Activated T-cell treated with anti-CD3 and anti-CD28 coated beads, Interleukin-2, amount 50 U/mL, for 1 hour (primary cell): ENCODE data around the gene CACNG7.

Experiments used
- DNase-seq: peaks from one replicate; pipeline ENCODE4 v3.0.0-alpha.2; 2020

Gene CACNG7

DNA sequence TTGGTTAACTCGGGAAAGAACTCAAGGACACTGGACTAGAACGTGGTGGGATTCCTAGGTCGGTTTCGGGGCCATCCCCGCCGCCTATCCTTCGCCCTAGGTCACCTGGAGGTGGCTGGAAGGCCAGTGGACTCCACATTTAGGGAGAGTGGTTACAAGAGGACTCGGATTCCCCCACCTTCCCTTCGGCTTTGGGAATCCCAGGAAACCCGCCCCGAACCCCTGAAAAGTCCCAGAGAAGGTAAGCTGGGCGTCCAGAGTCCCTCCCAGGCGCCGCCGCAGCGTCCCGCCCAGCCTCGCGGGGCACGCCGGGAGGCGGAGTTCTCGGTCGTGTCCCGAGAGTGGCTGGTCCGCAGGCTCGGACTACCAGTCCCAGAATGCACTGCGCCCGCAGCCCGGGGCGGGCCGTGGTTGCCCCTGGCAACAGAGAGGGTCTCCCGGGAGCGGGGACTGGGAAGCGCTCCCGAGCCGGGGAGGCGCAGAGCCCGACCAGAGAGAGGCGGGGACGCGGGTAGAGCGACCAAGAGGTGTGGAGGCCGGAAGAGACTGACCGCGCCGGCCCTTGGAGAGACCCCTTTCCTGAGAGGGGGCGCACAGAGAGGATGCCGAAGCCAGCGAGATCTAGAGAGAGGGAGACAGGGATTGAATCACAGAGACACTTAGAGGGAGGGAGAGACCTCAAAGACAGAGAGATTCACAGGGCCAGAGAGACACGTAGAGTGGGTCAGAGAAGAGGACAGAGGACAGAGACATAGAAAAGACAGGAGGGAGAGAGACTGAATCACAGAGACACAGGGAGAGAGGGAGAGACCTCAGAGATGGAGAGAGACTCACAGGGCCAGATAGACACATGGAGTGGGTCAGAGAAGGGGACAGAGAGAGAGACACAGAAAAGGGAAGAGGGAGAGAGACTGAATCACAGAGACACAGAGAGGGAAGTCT is 29.7 kb upstream of the CACNG7 start:
- DNase-seq: peak; percentile 85

DNA sequence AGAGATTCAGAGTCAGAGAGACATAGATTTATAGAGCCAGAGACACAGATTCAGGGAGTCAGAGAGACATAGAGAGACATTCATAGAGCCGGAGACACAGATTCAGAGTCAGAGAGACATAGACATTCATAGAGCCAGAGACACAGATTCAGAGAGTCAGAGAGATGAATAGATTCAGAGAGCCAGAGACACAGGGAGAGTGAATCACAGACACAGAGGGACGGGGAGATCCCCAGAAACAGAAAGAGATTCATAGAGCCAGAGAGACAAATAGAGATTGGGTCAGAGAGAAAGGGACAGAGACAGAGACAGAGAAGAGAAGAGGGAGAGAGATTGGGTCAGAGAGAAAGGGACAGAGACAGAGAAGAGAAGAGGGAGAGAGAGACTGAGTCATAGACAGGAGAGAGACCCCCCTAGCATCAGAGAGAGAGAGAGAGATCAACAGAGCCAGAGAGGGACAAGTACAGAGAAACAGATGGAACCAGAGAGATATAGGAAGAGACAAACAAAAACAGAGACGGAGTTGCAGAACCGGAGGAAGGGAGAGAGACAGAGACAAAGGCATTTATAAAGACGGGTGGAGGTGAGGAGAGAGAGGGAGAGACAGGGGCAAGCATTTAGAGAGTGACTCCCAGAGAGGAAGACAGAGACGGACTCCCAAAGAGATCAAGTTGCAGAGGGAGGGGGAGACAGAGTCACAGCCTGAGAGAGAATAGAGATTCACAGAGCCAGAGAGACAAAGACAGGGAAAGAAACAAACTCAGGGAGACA is 28.2 kb upstream of the CACNG7 start:
- DNase-seq: no peak

DNA sequence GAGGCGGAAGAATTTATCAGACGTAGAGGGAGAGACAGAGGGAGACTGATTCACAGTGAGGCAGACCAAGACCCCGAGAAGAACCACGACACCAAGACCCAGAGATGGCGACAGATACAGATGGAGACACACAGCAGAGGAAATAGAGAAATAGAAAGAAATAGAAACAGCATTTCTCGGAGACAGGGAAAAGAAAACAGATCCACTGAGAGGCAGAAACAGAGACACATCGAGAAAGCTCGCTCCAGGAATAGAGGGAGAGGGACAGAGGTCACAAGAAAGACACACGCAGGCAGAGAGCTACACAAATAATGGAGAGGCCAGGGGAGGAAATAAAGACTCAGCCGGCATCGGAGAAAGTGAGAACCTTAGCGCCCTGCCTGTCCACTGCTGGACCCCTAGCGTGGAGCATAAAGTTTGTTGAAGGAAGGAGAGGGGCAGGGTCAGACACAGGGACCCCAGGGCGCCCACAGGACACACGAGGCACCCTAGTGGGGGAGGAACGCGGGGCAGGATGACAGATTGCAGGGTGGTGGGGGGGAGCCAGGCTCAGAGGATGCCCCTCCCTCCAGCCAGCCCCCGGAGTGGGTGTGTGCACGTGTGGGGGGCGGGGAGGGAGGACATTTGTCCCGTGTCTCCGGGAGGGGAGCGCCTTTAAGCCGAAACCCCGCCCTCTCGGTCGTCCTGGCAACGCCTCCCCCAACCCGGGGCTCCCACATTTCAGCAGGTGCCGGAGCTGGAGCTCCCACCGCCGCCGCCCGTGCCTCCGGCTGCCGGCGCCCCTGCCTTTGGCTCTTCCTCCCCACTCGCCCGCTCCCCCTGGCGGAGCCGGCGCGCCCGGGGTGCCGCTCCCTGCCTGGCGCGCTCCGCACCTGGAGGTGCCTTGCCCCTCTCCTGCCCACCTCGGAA is 27.3 kb upstream of the CACNG7 start, which contains the start of gene PRKCG:
PRKCG (plus strand) TSS at position 716 of the 909 bp plus-strand sequence. CDS start 298 bp downstream, outside the sequence.
- peak; percentile 72 for DNase-seq

DNA sequence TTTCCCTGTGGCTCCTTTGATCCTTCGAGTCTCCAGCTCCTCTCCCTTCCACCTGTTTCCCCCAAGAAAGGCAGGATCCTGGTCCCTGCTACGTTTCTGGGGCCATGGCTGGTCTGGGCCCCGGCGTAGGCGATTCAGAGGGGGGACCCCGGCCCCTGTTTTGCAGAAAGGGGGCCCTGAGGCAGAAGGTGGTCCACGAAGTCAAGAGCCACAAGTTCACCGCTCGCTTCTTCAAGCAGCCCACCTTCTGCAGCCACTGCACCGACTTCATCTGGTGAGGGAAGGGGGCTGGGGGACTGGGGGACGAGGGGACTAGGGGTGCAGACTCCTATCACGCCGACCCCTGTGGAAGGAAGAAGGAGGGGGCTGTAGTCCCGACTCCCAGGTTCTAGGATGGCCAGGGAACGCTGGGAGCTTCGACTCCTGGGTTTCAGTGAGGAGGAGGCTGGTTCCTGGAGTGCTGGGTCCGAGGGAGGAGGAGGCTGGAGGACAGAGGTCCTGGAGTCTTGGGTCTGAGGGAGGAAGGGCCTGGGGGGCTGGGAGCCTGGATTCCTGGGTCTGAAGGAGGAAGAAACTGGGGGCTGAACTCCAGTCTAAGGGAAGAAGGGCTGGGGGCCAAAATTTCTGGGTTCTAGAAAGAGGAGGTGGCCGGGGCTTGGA is 26.6 kb upstream of the CACNG7 start:
- DNase-seq: no peak

DNA sequence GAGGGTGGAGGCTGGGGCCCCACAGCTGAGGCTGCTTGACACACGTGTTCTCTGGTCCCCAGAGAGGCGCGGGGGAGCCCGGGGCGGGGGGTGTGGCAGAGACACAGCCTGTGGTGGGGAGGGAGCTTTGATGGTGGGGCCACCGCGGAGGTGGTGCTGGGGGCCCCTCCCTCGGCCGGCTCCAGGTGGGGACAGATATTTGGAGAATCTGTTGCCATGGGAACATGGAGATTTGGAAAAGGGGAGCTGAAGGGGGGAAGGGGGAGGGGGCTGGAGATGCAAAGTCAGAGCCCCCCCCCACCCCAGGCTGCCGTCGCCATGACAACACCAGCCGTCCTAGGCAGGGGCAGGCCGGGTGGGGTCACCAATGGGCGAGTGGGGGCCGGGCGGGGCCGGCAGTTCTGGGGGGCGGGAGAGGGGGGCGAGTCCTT is 25.8 kb upstream of the CACNG7 start:
- peak; percentile 61 for DNase-seq

DNA sequence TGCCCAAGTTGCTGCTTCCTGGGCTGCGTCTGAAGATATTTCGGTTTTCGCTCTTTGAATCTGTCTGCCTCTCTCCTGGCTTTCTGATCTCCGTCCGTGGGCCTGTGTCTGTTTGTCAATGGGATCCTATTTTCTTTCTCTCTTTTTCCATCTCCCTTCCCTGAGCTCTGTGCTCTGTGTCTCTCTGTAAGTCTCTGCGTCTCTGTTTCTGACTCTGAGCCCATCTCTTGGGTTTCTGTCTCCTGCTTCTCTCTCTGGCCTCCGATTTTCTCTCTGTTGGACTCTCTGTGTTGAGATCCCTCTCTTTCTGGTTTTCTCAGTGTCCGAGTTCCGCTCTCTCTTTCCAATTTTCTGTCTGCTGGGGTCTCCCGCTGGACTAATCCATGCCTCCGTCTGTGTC is 25.3 kb upstream of the CACNG7 start:
- no peak for DNase-seq

DNA sequence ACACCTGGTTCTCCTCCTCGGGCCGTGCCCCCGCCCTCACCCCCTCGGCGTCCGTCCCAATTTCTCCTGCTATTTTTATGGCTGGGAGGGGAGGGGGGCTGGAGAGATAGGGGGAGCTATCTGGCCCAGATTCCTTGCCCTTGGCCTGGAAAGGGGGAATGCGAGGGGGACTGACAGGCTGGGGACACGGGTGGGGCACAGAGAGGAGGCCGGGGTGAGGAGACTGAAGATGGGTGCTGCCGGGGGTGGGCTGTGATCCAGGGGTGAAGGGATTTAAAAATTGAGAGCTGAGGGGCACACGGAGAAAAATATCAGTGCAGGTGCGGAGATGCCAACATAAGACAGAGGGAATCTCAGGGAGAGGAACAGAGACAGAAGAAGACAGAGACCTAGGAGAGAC is 24.8 kb upstream of the CACNG7 start:
- DNase-seq: no peak

DNA sequence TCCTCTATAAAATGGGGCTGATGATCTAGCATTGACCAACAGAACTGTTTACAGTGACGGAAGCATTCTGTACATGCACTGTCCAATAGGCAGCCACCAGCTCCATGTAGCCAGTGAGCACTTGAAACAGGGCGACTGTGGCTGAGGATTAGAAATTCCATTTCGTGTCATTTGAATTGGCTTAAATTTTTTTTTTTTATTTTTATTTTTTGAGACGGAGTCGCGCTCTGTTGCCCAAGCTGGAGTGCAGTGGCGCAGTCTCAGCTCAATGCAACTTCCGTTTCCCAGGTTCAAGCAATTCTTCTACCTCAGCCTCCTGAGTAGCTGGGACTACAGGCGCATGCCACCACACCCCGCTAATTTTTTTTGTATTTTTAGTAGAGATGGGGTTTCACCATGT is 24.0 kb upstream of the CACNG7 start:
- DNase-seq: no peak

DNA sequence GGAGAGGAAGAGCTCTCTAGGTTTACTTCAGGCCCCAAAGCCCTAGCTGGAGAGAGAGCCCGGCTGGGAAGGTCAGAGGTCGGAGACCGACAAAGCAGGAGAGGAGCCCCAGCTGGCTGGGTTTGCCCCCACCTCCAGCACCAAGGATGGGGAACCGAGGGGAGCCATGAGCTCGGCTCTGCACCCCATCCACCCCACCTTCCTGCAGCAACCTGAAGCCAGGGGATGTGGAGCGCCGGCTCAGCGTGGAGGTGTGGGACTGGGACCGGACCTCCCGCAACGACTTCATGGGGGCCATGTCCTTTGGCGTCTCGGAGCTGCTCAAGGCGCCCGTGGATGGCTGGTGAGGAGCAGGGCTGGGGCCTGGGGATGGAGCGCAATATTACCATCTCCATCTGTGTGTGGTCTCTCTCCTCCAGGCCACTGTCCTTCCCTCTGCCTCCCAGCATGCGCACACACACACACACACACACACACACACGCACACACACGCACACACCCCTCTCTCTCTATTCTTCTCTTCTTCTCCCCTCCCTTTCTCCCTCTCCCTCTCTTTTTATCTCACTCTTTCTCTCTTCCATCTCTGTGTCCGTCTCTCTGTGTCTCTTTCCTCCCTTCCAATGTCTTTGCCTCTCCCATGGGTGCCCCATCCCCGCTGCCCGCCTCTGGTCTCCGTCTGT is 16.6 kb upstream of the CACNG7 start:
- no peak for DNase-seq

DNA sequence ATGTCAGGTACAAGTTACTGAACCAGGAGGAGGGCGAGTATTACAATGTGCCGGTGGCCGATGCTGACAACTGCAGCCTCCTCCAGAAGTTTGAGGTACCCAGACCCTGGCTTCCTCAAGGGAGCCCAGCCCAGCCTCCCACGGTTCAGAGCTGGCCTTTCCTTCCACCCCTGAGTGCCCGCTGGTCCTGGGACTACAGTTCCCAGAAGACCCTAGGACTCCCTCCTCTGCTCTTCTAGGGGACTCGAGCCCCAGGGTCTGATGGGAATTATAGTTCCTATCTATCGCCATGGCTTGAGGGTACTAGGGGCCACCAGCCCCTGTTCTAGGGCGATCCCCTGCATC is 16.1 kb upstream of the CACNG7 start:
- DNase-seq: no peak

DNA sequence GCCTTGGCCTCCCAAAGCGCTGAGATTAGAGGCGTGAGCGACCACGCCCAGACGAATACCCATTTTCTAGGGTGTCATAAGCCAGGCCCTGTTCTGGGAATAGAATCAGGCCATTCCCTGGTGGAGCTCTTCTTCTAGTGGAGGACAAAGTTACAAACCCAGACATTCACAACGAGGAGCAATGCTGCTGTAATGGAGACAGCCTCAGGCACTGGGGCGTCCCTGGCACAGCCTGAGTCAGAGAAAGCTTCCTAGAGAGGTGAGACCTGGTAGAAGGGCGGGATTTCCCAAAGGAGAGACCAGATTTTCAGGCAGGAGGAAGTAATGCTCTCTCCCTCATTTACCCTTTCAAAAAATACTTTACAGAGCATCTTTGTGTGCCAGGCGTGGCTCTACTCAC is 14.4 kb upstream of the CACNG7 start:
- no peak for DNase-seq

DNA sequence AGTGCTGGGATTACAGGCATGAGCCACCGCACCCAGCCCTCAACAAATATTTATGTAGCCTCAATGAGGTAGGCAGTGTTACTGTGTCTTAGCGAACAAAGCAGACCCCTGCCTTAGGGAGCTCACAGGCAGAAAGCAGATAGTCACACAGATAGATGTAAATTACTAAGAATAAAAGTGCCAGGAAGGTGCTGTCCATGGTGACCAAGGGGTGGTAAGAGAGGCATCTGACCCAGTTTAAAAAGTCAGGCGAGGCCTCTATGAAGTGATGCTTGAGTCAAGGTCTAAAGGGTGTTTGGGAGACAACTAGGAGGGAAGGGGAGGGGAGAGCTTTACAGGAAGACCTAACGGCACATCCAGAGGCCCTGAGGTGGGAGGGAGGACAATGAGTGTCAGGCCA is 12.4 kb upstream of the CACNG7 start:
- no peak for DNase-seq

DNA sequence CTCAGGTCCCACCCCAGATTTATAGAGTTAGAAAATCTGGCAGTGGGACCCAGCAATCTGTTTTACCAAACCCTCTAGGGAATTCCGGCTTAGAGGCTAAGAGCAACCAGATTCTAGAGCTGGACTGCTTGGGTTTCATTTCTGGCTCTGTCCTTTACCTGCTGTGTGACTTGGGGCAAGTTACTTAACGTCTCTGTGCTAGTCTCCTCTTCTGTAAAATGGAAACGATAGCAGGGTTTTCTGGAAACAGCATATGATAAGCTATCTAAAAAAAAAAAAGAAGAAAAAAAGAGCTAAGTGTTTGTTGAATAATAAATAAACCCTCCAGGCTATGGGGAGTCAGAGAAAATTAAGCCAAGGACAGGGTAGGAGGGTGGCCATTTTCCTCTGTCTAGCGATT is 11.6 kb upstream of the CACNG7 start:
- no peak for DNase-seq

DNA sequence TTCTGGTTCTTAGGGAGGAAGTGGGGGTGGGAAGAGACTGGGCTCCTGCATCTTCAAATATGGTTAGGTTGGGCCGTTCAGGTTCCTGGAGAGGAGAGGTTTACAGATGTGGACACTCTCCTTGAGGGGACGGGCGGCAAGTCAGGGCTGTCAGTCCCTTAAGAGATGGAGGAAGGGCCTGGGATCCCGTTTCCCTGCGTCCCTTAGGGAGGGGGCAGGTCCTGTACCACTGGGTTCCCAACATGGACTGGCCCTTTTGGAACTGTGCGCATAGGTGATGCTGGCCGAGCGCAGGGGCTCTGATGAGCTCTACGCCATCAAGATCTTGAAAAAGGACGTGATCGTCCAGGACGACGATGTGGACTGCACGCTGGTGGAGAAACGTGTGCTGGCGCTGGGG is 10.9 kb upstream of the CACNG7 start:
- DNase-seq: no peak

DNA sequence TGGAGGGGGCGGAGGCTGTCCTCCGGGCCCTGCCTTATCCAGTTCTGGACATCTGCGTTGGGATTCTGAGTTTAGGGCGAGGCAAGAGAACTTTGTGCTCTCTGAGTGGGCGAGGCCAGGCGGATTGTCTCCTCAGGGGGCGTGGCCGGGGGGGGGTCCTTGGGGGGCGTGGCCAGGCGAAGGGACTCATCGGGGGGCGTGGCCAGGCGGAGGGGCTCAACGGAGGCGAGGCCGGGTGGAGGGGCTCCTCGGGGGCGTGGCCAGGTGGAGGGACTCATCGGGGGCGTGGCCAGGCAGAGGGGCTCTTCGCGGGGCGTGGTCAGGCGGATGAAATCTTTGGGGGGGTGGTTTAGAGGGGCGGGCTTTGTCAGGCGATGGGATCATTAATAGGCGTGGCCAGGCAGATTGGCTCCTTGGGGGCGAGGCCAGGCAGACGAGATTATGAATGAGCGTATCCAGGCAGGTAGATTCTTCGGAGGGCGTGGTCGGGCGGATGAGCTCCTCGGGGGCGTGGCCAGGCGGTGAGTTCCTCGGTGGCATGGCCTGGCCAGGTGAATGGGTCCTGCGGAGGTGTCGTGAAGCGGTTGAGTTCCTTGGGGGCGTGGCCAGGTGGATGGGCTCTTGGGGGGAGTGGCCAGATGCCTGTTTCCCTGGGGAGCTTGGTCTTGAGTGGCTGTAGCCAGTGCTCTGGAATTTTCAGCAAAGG is 10.3 kb upstream of the CACNG7 start:
- no peak for DNase-seq

DNA sequence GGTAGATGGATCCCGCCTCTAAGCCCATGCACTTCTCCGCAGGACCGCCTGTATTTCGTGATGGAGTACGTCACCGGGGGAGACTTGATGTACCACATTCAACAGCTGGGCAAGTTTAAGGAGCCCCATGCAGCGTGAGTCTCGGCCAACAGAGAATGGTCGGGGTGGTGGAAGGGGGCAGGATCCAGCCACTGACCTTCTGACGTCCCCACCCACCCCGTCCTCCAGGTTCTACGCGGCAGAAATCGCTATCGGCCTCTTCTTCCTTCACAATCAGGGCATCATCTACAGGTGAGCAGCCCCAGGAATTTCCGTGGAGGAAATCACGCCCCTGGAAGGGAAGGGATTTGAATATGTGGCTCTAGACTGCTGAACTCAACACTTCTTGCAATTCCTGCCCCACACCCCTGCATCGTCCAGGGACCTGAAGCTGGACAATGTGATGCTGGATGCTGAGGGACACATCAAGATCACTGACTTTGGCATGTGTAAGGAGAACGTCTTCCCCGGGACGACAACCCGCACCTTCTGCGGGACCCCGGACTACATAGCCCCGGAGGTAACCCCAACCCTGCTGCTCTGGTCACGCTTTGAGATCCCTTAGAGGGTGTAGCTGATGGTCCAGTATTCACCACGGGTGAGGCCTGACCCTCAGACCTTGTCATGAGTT is 8.8 kb upstream of the CACNG7 start:
- no peak for DNase-seq

DNA sequence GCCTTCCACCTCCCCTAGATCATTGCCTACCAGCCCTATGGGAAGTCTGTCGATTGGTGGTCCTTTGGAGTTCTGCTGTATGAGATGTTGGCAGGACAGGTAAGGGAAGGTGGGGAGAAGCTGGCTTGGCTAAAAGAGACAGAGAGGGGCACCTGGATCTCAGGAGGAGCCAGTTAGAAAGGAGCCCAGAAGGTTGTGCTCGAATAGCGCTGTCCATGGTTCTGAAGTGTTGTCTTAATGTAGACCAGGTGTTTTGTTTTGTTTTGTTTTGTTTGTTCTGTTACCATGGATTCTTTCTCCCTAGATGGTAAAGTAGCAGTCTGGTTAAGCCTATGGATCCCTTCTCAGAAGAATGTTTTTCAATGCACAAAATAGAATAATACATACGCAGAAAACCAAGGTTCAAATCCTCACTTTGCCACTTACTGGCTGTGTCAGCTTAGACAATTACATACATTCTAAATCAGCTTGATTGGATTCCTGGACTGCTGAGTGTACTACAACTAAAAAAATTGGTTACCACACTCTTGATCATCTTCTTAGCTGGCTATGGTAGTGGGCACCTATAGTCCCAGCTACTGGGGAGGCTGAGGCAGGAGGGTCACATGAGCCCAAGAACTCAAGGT is 5.9 kb upstream of the CACNG7 start:
- DNase-seq: peak; percentile 25

DNA sequence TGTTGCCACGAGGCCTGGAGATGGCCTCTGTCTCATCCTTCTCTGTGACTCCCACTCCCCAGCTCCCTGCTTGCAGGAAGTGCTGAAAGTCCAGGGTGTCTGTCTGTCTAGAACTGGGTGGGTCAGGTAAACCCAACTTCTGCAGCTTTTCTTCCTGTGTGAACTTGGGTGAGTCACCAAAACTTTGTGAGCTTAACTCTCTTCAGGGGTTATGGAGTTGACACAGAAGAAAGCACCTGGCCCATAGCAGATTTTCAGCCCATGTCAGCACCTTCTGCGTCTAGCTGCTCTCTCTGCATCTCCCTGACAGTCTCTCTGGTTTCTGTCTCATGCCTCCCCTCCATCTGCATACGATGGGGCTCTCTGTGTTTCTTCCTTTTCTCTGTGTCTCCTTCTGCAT is 4.2 kb upstream of the CACNG7 start:
- no peak for DNase-seq

DNA sequence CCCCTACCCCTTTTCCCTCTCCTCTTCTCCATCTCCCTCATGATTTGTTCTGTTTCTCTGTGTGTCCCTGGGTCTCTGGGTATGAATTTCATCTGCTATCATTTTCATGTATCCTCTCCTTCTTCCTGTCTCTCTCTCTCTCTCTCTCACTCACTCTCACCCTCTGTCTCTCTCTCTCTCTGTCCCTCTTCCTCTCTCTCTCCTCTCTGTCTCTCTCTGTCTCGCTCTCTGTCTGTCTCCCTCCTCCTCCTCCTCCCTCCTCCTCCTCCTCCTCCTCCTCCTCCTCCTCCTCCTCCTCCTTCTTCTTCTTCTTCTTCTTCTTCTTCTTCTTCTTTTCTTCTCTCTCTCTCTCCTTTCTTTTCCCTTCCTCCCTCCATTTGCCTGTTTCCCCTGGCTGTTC is 3.3 kb upstream of the CACNG7 start:
- no peak for DNase-seq
